Mucosa of rectum (tissue), 2 donors: ENCODE measurements around the gene CAP1.
"Not testable (repeated sequence)": the region's sequence is repeated elsewhere in the genome, so short reads cannot be mapped to it uniquely, and the experiment has no call there.

ENCODE experiments used
- H3K27ac ChIP-seq, 2 donors: one replicate each; pipeline ENCODE4 v1.7.0; 2013; ENCODE audit warnings: inconsistent platforms in 2 of 2, low read depth in 2 of 2, low read length in 2 of 2
- H3K27me3 ChIP-seq, 2 donors: one replicate each; pipeline ENCODE4 v1.7.0; 2013; ENCODE audit warnings: low read length in 2 of 2; ENCODE audit not compliant: control insufficient read depth in 2 of 2, insufficient read depth in 2 of 2
- H3K36me3 ChIP-seq, 2 donors: one replicate each; pipeline ENCODE4 v1.7.0; 2013; ENCODE audit warnings: low read length in 2 of 2; ENCODE audit not compliant: control insufficient read depth in 2 of 2, insufficient read depth in 2 of 2
- H3K4me1 ChIP-seq, 2 donors: one replicate each; pipeline ENCODE4 v1.7.0; 2013; ENCODE audit warnings: low read length in 2 of 2, mild to moderate bottlenecking in 1 of 2; ENCODE audit not compliant: control insufficient read depth in 2 of 2, insufficient read depth in 2 of 2
- H3K4me3 ChIP-seq, 2 donors: one replicate each; pipeline ENCODE4 v1.7.0; 2013; ENCODE audit warnings: low read length in 2 of 2
- H3K9ac ChIP-seq, 2 donors: one replicate each; pipeline ENCODE4 v1.7.0; 2013; ENCODE audit warnings: low read length in 2 of 2, low read depth in 1 of 2, mild to moderate bottlenecking in 1 of 2
- H3K9me3 ChIP-seq, 2 donors: one replicate each; pipeline ENCODE4 v1.7.0; 2013; ENCODE audit warnings: low read length in 2 of 2; ENCODE audit not compliant: control insufficient read depth in 2 of 2
- donor health status: healthy.
- donor health status: Normal muscosa, but diverticular disease.

The CAP1 gene

GRCh38 chr1:40030528-40031135, 9.9 kb upstream of the CAP1 start:
- no peaks in the 10 kb centered on the region for H3K27me3 ChIP-seq
- peak overlapping the region in 1 of 2 donors; percentile 41 for H3K9ac ChIP-seq
- peaks cover 15 to 30% of the 10 kb centered on the region in 2 donors for H3K4me1 ChIP-seq
- H3K4me3 ChIP-seq = no peak overlapping the region
- peaks cover 0 to 4% of the 10 kb centered on the region in 2 donors for H3K9me3 ChIP-seq
- peak overlapping the region; percentile 80 to 85 for H3K27ac ChIP-seq
- no peaks in the 10 kb centered on the region for H3K36me3 ChIP-seq

DNA sequence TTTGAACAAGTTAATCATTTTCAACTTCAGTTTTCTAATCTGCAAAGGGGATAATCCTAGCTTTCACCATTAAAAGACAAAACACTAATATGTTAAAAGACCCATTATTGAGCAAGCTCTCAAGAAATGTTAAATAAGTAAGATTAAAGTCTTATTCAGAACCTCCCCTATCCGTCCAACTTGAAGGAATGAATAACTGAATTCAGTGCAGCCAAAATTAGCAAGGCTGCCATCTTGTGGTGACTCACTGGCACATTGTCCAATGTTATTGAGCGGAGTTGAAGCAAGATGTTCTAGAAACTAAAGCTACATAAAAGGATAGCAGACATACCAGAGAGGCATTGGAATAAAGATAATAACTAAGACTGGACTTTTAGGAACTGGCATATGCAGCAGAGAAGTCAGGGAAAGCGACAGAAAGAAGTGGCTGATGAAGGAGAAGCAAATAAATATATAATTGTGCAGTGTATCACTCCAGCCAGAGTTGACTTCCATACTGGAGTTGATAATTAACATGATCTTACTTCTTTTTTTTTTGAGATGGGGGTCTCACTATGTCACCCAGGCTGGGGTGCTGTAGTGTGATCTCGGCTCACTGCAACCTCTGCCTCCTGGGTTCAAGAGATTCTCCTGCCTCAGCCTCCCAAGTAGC, 8.2 kb upstream of the CAP1 start:
- Histone ChIP-seq H3K4me3 (no peak overlapping the region), H3K27ac (no peak overlapping the region), H3K9ac (no peak overlapping the region), H3K4me1 (peaks cover 15 to 30% of the 10 kb centered on the region in 2 donors), H3K36me3 (no peaks in the 10 kb centered on the region), H3K27me3 (no peaks in the 10 kb centered on the region), H3K9me3 (no peaks in the 10 kb centered on the region)

GRCh38 chr1:40034869-40035268, 5.7 kb upstream of the CAP1 start:
- Histone ChIP-seq H3K9me3 (no peaks in the 10 kb centered on the region), H3K4me1 (peaks cover 22 to 40% of the 10 kb centered on the region in 2 donors), H3K27me3 (no peaks in the 10 kb centered on the region), H3K4me3 (no peak overlapping the region), H3K36me3 (no peaks in the 10 kb centered on the region), H3K27ac (no peak overlapping the region), H3K9ac (no peak overlapping the region)

DNA sequence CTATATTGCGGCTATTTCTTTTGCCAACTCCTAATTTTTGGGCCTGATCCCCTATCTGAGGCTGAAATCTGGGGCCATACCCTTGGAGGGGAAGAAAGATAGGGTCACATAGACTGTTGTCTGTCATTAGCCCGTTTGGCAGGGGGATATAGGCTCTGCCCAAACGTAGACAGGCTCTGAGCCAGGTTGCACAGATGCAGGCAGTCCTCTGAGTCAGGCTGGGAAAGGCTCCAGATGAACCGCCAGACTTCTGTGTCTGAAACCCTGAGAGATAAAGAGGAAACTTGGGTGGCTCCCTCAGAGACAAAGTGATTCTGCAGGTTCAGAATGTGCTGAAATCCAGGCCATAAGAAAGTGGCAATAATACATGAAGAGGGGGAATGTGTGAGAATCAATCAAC, 4.0 kb upstream of the CAP1 start:
- Histone ChIP-seq H3K4me1 (peaks cover 21 to 33% of the 10 kb centered on the region in 2 donors), H3K27me3 (no peaks in the 10 kb centered on the region), H3K27ac (peak overlapping the region; percentile 11 to 20), H3K36me3 (no peaks in the 10 kb centered on the region), H3K9me3 (no peaks in the 10 kb centered on the region), H3K9ac (no peak overlapping the region), H3K4me3 (no peak overlapping the region)

DNA sequence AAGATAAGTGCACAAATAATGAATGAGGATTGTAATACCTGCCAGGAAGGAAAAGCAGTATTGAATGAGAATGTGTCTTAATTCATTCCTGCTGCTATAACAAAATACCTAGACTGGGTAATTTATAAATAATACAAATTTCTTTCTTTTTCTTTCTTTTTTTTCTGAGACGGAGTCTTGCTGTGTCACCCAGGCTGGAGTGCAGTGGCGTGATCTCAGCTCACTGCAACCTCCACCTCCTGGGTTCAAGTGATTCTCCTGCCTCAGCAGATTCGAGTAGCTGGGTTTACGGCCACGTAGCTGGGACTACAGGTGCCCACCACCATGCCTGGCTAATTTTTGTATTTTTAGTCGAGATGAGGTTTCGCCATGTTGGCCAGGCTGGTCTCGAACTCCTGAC, 3.3 kb upstream of the CAP1 start:
- not testable (repeated sequence) for H3K9me3 ChIP-seq, H3K4me3 ChIP-seq, H3K36me3 ChIP-seq, H3K27me3 ChIP-seq, H3K9ac ChIP-seq, H3K27ac ChIP-seq
- peaks cover 27 to 39% of the 10 kb centered on the region in 2 donors for H3K4me1 ChIP-seq

DNA sequence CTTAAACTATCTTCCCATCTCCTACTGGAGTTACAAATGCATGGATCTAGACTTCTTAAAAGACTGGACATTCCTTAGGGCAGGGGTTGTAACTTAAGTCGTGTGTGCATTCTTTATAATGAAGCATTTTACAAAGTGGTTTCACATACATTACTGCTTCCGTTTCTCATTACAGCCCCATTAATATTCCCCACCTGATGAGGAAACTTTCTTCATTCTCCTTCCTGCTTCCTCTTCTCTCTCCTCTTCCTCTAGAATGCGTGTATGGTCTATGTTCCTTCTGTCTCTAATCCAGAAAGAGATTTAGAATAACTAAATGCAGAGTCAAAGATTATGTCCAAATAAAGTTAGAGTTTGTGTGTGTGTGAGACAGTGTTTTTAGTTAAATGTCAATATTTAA, 1.8 kb upstream of the CAP1 start:
- Histone ChIP-seq H3K4me3 (no peak overlapping the region), H3K4me1 (peaks cover 32 to 50% of the 10 kb centered on the region in 2 donors), H3K9ac (peak overlapping the region in 1 of 2 donors; percentile 100), H3K9me3 (no peaks in the 10 kb centered on the region), H3K27ac (peak overlapping the region; percentile 100), H3K27me3 (no peaks in the 10 kb centered on the region), H3K36me3 (peaks cover 3 to 4% of the 10 kb centered on the region in 2 donors)

GRCh38 chr1:40039245-40039756, 1.2 kb upstream of the CAP1 start:
- H3K27ac ChIP-seq = peak overlapping the region; percentile 100
- peak overlapping the region; percentile 100 for H3K9ac ChIP-seq
- H3K27me3 ChIP-seq = no peaks in the 10 kb centered on the region
- H3K4me3 ChIP-seq = peak overlapping the region; percentile 93 to 95
- H3K4me1 ChIP-seq = peaks cover 32 to 45% of the 10 kb centered on the region in 2 donors
- H3K36me3 ChIP-seq = peaks cover 3 to 4% of the 10 kb centered on the region in 2 donors
- no peaks in the 10 kb centered on the region for H3K9me3 ChIP-seq

DNA sequence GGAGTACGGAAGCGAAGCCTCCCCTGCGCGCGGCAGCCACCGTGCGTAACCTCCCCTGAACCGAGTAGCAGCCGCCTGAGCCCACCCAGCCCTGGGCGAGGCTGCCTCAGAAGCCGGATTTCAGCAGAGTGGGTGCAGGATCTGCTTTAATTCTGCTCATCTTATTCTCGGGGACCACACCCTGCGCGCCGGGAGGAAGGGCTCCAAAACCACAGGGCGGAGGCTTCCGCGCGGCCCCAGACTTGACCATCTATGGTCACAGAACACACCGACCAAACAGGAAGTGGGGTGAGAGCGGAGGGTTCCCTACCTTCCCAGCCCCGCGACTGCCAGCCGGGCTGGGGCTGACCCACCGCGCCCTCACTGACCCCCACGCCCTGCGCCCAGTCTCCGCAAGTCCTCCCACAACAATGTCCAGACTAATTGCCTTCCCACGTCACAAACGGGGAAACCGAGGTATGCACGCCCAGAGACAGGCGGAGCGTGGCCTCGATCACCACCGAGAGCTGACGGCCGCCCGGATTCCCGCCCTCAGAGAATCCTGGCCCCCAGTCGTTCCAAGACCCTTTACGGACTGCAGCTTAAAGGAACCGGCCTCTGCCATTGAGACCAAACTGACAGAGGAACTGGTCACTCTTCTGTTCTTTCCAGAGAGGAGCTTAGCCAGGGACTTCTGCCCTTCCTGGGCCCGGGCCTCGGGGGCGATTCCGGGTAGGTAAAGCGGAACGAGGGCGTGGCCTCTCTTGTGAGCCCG, 595 bp upstream of the CAP1 start:
- peak overlapping the region; percentile 100 for H3K9ac ChIP-seq
- H3K27me3 ChIP-seq = no peaks in the 10 kb centered on the region
- peaks cover 31 to 39% of the 10 kb centered on the region in 2 donors for H3K4me1 ChIP-seq
- peaks cover 3 to 4% of the 10 kb centered on the region in 2 donors for H3K36me3 ChIP-seq
- H3K4me3 ChIP-seq = peak overlapping the region; percentile 93 to 95
- no peaks in the 10 kb centered on the region for H3K9me3 ChIP-seq
- H3K27ac ChIP-seq = peak overlapping the region; percentile 100

DNA sequence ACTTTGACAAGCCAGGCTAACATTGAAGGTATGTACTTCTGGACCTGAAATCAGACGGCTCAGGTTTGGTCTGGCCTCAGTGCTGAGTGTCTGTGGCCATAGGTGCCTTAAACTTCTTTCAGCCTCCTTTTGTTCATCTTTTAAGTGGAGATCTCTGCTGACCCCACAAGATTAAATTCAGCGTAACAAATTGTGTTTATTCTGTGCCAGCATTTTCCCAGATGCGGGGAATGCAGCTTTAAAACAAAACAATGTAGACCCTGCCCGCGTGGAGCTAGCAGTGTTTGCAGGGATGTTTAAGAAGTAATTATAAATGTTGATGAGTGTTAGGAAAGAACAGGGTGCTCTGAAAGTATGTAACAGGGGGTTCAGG, 923 bp downstream of the CAP1 start:
- H3K9ac ChIP-seq = peak overlapping the region; percentile 97 to 98
- peak overlapping the region; percentile 86 to 90 for H3K4me3 ChIP-seq
- peak overlapping the region; percentile 94 to 100 for H3K27ac ChIP-seq
- peaks cover 28 to 39% of the 10 kb centered on the region in 2 donors for H3K4me1 ChIP-seq
- H3K36me3 ChIP-seq = peaks cover 4 to 7% of the 10 kb centered on the region in 2 donors
- no peaks in the 10 kb centered on the region for H3K9me3 ChIP-seq
- no peaks in the 10 kb centered on the region for H3K27me3 ChIP-seq

- H3K4me1 ChIP-seq = peaks cover 28 to 39% of the 10 kb centered on the region in 2 donors
- peak overlapping the region; percentile 86 to 90 for H3K4me3 ChIP-seq
- no peaks in the 10 kb centered on the region for H3K9me3 ChIP-seq
- H3K9ac ChIP-seq = peak overlapping the region in 1 of 2 donors; percentile 10
- peaks cover 4 to 7% of the 10 kb centered on the region in 2 donors for H3K36me3 ChIP-seq
- no peaks in the 10 kb centered on the region for H3K27me3 ChIP-seq
- H3K27ac ChIP-seq = no peak overlapping the region
Observed at GRCh38 chr1:40042341-40042740, 1.8 kb downstream of the CAP1 start.
